PC-3 (cell line): ENCODE measurements around the gene SMYD3. TPM values are rescaled to one million over a fixed set of nuclear protein-coding genes. Genes with fewer than 3 reads are reported as not detected.

ENCODE experiments used
- ATAC-seq: fragments of 200-7000 bp; cut with Tn5 transposase; 2 replicates; pipeline ENCODE4 v1.9.1; 2020; ENCODE audit warnings: mild to moderate bottlenecking, moderate library complexity
- BruUV-seq: library from RNA; stranded (reverse); fragments of 400-500 nt; replicated peaks from 2 replicates; lab custom pipeline; 2021; lab: Mats Ljungman, UMichigan
- CTCF ChIA-PET: fragments of 300-600 bp; sonication (Branson Sonifier 250); formaldehyde crosslinking; loops from one replicate; lab custom pipeline; 2022; ENCODE audit warnings: antibody characterized with exemption; lab: Charles Lee
- POLR2A ChIA-PET: fragments of 300-600 bp; sonication (Branson Sonifier 250); formaldehyde crosslinking; loops from one replicate; lab custom pipeline; 2022; ENCODE audit warnings: antibody characterized with exemption; ENCODE audit not compliant: unreplicated experiment; lab: Charles Lee
- DNase-seq: peaks from one replicate; pipeline ENCODE4 v3.0.0-alpha.2; 2015
- H2AFZ ChIP-seq: fragments of 300-600 bp; sonication (generic); 2 replicates; pipeline ENCODE4 v1.6.0; 2016; ENCODE audit warnings: antibody characterized with exemption, low read length
- H3F3A ChIP-seq: fragments of 300-600 bp; sonication (generic); one replicate; pipeline ENCODE4 v1.6.0; 2017; ENCODE audit warnings: antibody characterized with exemption, low read length, control low read depth, mild to moderate bottlenecking; ENCODE audit not compliant: unreplicated experiment
- H3K27ac ChIP-seq: fragments of 300-600 bp; sonication (generic); 2 replicates; pipeline ENCODE4 v1.5.1; 2016; ENCODE audit warnings: mild to moderate bottlenecking, low read length
- H3K27me3 ChIP-seq: fragments of 300-600 bp; sonication (generic); 2 replicates; pipeline ENCODE4 v1.6.1; 2016; ENCODE audit warnings: low read length, mixed read lengths
- H3K36me3 ChIP-seq: fragments of 300-600 bp; sonication (generic); 2 replicates; pipeline ENCODE4 v1.6.1; 2016; ENCODE audit warnings: low read depth, mixed run types, low read length, mixed read lengths
- H3K4me1 ChIP-seq: fragments of 300-600 bp; sonication (generic); 2 replicates; pipeline ENCODE4 v1.5.1; 2016; ENCODE audit warnings: low read length; ENCODE audit not compliant: insufficient read depth
- H3K4me2 ChIP-seq: fragments of 300-600 bp; sonication (generic); 2 replicates; pipeline ENCODE4 v1.6.0; 2016; ENCODE audit warnings: low read length
- H3K4me3 ChIP-seq: fragments of 300-600 bp; sonication (generic); 2 replicates; pipeline ENCODE4 v1.5.1; 2016; ENCODE audit warnings: mild to moderate bottlenecking, low read length, mixed read lengths
- H3K79me2 ChIP-seq: fragments of 300-600 bp; sonication (generic); 2 replicates; pipeline ENCODE4 v1.6.1; 2017; ENCODE audit warnings: low read length, mixed read lengths
- H3K9ac ChIP-seq: fragments of 300-600 bp; sonication (generic); 2 replicates; pipeline ENCODE4 v1.6.0; 2016; ENCODE audit warnings: mild to moderate bottlenecking, low read length
- H3K9me2 ChIP-seq: fragments of 300-600 bp; sonication (generic); replicated peaks from 2 replicates; pipeline ENCODE4 v1.6.1; 2016; ENCODE audit warnings: mixed run types, low read length, mixed read lengths
- H3K9me3 ChIP-seq: fragments of 300-600 bp; sonication (generic); 2 replicates; pipeline ENCODE4 v1.6.1; 2016; ENCODE audit warnings: low read length, mixed read lengths
- H4K20me1 ChIP-seq: fragments of 300-600 bp; sonication (generic); 2 replicates; pipeline ENCODE4 v1.6.1; 2016; ENCODE audit warnings: low read length, mixed read lengths
- CTCF ChIP-seq: fragments of 300-600 bp; sonication (generic); conservative IDR thresholded peaks from 2 replicates; pipeline ENCODE4 v1.5.1; 2017; ENCODE audit warnings: antibody characterized with exemption, low read depth, mild to moderate bottlenecking, low read length
- EZH2 ChIP-seq: fragments of 300-600 bp; sonication (generic); IDR thresholded peaks from one replicate; pipeline ENCODE4 v1.6.1; 2017; ENCODE audit warnings: antibody characterized with exemption, mild to moderate bottlenecking, low read length; ENCODE audit not compliant: unreplicated experiment
- EZH2phosphoT487 ChIP-seq: fragments of 300-600 bp; sonication (generic); IDR thresholded peaks from 2 replicates; pipeline ENCODE4 v1.6.1; 2018; ENCODE audit warnings: mild to moderate bottlenecking, antibody characterized with exemption, low read length, borderline replicate concordance
- intact Hi-C: fragments of 100-400 bp; cut with micrococcal nuclease; formaldehyde crosslinking; loops from 2 replicates; pipeline ENCODE4 v1.9.0; 2023
- total RNA-seq: library from RNA; depleted of rRNA; stranded (reverse); fragments of >200 nt; gene quantifications from 2 replicates; pipeline ENCODE4 v1.2.3, GENCODE V29; 2014

SMYD3 gene
- total RNA-seq, 1 experiment from 2014 or later: 33.0 TPM

GRCh38 chr1:246010386-246010785, 496.7 kb downstream of the SMYD3 start:
- TF ChIP-seq EZH2phosphoT487 (no peak), EZH2 (no peak), CTCF (no peak)
- H3K4me1 ChIP-seq: peaks cover 4% of the 10 kb centered on the region
- no peaks in the 10 kb centered on the region for H3K79me2 ChIP-seq
- H3K27me3 ChIP-seq: no peaks in the 10 kb centered on the region
- no peak overlapping the region for H3K9ac ChIP-seq
- no peak overlapping the region for H3K27ac ChIP-seq
- no peaks in the 10 kb centered on the region for H3K9me3 ChIP-seq
- no peaks in the 10 kb centered on the region for H3K36me3 ChIP-seq
- H4K20me1 ChIP-seq: 0 out of 2 replicates have a peak, but pooled peaks cover 5% of the 10 kb centered on the region
- CTCF ChIA-PET: interaction anchor here (0.6 to 1.0 kb wide), 2 partner anchors 10 to 270 kb away, joined by 3 to 4 read pairs; no protein-coding TSS in a partner anchor
- H2AFZ ChIP-seq: no peak overlapping the region
- H3K4me3 ChIP-seq: no peak overlapping the region
- DNase-seq (no peak), ATAC-seq (no peak)
- intact Hi-C loops: loop anchor here (5.0 to 10.0 kb wide), 2 partner anchors 234 to 482 kb away; no protein-coding TSS in a partner anchor
- no TSS peak for BruUV-seq
- H3F3A ChIP-seq: no peaks in the 10 kb centered on the region
- H3K4me2 ChIP-seq: no peak overlapping the region
- POLR2A ChIA-PET: interaction anchor here (0.7 kb wide), 1 partner anchor 556 kb away, joined by 23 read pairs; no protein-coding TSS in a partner anchor
- H3K9me2 ChIP-seq: no peaks in the 10 kb centered on the region

GRCh38 chr1:246008363-246008831, 498.7 kb downstream of the SMYD3 start:
- POLR2A ChIA-PET: no interaction called here
- no peaks in the 10 kb centered on the region for H3K9me3 ChIP-seq
- intact Hi-C loops: no loop called here
- H3K27ac ChIP-seq: no peak overlapping the region
- no peaks in the 10 kb centered on the region for H3K9me2 ChIP-seq
- no peak overlapping the region for H3K4me2 ChIP-seq
- 0 out of 2 replicates have a peak, but pooled peaks cover 5% of the 10 kb centered on the region for H4K20me1 ChIP-seq
- TF ChIP-seq EZH2: no peak
- TF ChIP-seq EZH2phosphoT487: no peak
- TF ChIP-seq CTCF: no peak
- ATAC-seq (no peak), DNase-seq (no peak)
- H3K27me3 ChIP-seq: no peaks in the 10 kb centered on the region
- no peak overlapping the region for H3K9ac ChIP-seq
- no peak overlapping the region for H2AFZ ChIP-seq
- no peaks in the 10 kb centered on the region for H3K36me3 ChIP-seq
- H3K79me2 ChIP-seq: no peaks in the 10 kb centered on the region
- CTCF ChIA-PET: no interaction called here
- BruUV-seq: no TSS peak
- no peak overlapping the region for H3K4me3 ChIP-seq
- peaks cover 10% of the 10 kb centered on the region for H3K4me1 ChIP-seq
- no peaks in the 10 kb centered on the region for H3F3A ChIP-seq

- Histone ChIP-seq H3K4me1 (peaks cover 18% of the 10 kb centered on the region), H4K20me1 (peaks cover 4% of the 10 kb centered on the region; the same call in 1 of the 2 replicates), H3K36me3 (no peaks in the 10 kb centered on the region), H3K4me3 (no peak overlapping the region), H3K4me2 (no peak overlapping the region), H3K9me2 (no peaks in the 10 kb centered on the region), H3K79me2 (no peaks in the 10 kb centered on the region), H2AFZ (no peak overlapping the region), H3K27ac (no peak overlapping the region), H3K9ac (no peak overlapping the region), H3K27me3 (no peaks in the 10 kb centered on the region), H3K9me3 (no peaks in the 10 kb centered on the region), H3F3A (no peaks in the 10 kb centered on the region)
- ChIA-PET CTCF (interaction anchor here (0.6 to 0.7 kb wide), 2 partner anchors 116 to 495 kb away, joined by 3 to 4 read pairs; no protein-coding TSS in a partner anchor), POLR2A (no interaction called here)
- ATAC-seq (peak; percentile 61), DNase-seq (peak; percentile 66)
- TF ChIP-seq CTCF: no peak
- no peak for TF ChIP-seq EZH2
- TF ChIP-seq EZH2phosphoT487: no peak
- no TSS peak for BruUV-seq
- intact Hi-C loops: no loop called here
Measured at GRCh38 chr1:246005067-246005466, 502.0 kb downstream of the SMYD3 start.
